ENCODE results near the gene NDUFS3.

The NDUFS3 gene

DNA sequence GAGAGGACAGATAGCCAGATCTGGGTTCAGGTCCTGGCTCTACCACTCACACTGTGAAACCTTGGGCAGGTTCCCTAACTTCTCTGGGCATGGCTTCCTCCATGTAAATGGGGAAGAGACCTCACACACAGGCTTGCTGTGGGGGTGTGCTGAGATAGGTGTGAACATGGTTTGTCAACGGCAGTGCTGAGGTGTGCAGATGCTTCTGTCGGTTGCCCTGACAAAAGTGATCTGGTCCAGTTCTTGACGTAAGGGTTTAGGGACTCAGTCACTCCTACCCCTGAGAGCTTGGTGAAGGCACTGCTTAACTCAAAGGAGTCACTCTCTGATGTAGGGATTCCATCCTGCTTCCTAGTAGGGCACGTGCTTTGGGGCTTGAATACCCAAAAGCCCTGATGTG is 13.4 kb downstream of the NDUFS3 start:
- DNase-seq: no peak

DNA sequence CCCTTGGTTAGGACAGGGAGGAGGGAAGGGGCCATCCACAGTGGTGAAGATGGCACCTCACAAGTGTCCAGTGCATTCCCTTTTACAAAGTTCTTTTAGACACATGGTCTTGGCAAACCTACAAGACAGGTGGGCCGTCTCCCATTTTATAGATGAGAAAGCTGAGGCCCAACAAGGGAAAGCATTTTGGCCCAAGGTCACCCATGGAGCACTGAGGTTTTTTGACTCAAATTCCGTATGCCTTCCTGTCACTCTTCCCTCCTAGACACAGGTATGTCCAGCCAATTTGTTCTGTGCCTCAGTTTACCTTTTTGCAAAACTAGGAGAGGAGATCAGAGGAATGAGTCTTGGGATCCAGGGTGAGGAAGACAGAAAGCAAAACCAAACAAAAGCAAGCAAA is 14.1 kb downstream of the NDUFS3 start:
- DNase-seq: no peak

DNA sequence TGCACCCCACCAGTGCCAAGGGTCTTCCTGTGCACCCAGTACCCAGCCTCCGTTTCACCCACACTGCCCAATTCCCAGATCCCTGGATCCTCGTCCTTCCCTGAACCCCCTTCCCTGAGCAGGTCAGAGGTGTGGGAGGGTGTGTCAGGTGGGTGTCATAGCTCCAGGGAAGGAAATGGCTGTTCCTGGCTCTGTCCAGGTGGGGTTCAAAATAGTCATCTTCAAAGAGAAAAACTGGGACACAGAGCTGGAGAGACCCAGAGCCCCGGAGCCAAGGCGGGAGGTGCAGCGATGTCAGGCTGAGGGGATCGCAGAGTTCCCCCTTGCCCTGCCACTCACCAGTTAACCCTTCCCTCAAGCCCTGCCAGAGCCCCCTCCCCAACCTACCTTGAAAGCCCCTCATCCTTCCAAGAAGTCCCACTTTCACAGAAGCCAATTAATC is 14.6 kb downstream of the NDUFS3 start:
- DNase-seq: no peak

DNA sequence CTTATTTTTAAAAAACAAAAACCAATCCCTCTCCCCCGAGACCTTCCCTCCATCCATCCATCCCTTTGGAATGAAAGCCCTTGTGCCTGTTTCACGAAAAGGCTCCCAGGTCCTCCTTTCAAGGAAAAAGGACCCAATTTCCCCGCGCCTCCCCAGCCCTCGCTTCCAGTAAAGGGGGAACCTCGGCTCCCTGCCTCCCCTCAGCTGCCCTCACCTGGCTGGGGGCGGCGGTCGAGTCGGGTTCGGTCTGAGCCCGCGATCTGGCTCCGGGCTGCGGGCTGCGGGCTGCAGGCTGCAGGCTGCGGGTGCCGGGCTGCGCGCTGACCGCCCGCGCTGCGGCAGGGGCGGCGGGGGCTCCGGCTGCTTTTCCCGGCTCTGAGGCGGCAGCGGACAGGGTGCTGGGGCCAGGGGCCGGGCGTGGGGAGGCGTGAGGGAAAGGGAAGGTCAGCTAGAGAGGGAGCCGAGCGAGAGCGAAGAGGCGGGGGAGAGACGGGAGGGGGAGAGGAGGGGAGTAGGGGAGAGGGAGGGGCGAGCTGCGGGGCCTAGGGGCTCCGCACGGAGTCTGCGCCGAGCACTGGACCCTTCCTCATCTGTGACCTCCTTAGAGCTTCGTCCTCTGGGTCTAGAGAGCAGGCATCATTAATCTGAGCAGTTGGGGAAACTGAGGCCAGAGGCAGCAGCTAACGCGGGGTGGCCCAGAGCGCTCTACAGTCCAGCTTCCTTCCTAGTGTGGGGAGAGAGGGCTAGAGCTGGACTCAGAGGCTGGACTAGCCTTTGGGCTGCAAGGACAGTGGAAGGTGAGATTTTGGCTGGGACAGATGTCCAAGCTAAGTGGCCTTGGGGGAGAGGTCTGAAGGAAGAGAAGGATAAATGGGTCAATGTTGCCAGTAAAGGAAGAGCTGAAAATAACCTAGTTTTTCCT is 15.3 kb downstream of the NDUFS3 start, which contains the start of gene C1QTNF4:
TSS of gene C1QTNF4 (minus strand) at position 478 of the 922 bp plus-strand sequence. CDS start 3,601 bp downstream, outside the sequence.
- DNase-seq: no peak

DNA sequence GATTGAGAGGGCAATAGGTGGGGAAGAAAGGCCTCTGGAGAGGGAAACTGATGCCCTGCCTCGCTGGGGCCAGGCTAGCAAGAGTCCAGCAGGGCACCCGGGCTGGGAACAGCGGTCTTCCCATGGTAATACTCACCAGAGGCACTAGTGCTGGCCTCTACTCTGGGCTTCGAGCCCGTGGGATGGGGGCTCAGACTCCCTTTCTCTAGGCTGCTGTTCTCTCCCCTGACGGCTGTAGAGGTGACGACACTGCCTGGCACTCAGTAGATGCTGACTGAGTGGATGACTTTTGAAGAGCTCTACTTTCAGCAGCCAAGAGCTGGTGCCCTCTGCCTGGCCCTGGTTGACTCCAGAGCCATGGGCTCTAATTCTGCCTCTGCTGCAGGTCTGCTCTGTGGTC is 16.2 kb downstream of the NDUFS3 start:
- no peak for DNase-seq

DNA sequence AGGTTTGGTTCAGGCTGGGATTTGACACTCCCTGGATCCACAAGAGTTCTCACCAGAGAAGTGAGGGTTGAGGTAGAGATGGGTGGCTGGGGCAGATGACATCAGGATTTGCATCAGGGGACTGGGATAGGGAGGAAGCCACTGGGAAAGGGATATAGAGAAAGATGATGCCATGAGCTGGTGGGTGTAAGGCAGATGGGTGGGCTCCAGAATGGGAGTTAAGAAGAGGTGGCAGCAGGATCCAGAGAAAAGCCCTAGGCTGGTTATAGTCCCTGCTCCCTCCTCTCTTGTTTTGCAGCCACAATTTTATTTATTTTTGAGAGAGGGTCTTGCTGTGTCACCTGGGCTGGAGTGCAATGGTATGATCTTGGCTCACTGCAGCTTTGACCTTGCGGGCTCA is 17.1 kb downstream of the NDUFS3 start:
- no peak for DNase-seq

DNA sequence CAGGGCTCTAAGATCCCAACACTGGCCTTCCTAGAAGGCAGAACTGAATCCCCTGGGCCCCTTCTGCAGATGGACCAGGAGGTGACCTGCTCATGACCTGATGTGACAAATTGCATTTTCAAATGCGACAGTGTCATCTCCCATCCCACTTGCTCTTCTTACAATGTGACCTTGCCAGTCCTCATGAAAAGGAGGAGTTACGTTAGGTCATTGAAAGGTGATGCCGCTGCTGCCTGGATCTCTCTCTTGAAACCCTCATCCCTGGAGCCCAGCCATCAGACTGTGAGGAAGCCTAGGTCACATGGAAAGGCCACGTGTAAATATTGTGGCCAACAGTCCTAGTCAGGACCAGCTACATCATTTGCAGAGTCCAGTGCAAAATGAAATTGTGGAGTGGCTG is 21.0 kb downstream of the NDUFS3 start:
- no peak for DNase-seq

DNA sequence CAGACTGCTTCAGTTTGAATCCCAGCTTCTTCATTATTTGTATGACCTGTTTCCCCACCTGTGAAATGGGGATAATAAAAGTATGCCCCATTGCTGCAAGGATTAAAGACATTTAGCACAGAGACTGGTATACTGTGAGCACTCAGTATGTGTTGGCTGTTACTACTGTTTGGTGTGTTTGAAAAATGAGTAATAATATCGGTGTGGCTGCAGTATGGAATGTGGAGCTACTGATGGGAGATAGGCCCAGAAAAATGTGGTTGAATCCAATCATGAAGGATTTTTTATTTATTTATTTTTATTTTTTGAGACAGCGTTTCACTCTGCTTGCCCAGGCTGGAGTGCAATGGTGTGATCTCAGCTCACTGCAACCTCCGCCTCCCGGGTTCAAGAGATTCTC is 24.4 kb downstream of the NDUFS3 start:
- DNase-seq: no peak

DNA sequence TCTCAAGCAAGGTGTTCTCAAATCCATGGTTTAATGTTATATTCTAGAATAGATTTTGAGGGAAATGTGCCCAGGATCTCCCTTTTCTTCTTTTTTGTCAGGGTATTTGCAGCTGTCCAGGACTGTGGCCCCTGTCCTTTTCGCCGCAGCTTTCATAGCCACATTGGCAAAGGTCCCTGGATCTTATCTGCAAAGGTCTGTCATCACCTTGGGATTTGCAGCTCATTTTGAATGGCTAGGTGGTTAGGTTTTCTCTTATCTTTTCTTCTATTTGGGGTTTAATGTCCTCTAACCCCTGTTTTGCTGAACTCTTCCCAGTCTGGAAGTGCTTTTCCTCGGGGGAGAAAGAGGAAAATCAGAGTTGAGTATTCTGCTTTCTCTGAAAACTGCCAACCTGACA is 27.0 kb downstream of the NDUFS3 start:
- DNase-seq: no peak

DNA sequence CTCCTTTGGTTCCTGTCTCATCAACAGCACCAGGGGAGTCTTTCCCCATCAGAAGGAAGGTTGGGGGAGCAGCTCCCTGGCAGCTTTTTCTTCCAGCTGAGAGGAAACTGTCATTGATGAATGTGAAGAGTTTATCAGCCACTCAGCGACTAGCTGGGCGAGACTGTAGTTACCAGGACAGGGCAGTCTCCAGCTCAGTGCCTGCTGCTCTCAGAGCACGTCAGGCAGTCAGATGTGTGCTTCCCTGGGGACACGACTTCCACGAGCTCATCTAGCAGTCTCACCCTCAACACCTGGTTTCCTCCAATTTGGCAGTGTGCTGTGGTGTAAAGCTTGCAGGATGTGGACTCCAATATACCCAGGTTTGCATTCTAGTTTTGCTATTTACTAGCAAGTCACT is 27.9 kb downstream of the NDUFS3 start:
- DNase-seq: no peak

DNA sequence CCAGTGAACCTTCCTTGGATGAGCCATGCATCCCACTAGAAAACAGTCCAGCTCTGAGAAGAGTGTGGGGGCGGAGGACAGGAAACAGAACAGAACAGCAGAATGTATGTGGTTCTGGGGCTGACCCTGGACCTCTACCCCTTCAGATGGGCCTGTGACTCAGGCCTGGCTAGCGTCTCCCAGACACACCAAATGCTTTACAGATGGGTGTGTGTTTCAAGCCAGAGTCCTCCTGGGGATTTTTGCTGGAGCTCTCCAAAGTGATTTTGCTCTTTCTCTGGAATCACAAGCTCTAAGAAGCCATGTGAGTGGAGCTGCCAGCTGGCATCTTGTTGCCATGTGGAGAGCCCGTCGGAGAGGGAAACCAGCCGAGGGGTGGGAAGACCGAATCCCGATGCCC is 28.5 kb downstream of the NDUFS3 start:
- DNase-seq: no peak

DNA sequence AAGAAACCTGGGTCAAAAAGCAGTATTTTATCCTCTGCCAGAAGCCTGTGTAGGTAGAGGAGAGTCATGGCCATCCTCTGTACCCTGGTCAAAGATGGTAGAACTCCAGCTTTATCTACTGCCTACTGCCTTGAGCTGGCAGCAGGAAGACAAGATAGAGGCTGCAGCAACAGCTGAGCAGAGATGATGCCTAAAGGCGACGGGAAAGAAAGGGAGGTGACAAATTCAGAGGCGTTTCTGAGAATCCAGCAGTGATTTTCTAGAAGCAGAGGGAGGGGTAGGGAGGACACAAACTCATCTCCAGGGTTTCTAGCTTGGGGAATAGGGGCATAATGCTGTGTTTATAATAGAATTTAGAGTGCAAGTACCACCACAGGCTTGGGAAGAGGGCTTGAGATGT is 30.8 kb downstream of the NDUFS3 start:
- no peak for DNase-seq

DNA sequence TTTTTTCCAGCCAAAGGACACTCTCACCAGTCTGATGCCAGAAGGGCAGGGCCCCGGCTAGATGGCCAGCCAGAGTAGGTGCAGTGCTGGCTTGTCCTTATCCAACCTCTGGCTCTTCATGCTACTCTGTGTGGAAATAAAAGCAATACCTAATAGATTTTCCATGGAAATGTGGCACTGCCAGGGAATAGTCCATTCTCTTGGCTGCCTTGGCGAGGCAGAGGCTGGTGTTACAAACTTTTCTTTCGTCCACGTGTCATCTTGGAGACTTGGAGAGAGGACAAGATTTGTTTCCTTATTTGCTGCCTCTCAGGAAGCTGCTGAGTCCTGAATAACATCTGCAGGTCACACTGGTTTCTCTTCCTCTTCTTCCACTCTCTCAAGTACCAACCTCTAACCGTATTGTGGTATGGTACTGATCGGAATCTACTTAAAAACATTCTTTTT is 32.5 kb downstream of the NDUFS3 start:
- DNase-seq: no peak

DNA sequence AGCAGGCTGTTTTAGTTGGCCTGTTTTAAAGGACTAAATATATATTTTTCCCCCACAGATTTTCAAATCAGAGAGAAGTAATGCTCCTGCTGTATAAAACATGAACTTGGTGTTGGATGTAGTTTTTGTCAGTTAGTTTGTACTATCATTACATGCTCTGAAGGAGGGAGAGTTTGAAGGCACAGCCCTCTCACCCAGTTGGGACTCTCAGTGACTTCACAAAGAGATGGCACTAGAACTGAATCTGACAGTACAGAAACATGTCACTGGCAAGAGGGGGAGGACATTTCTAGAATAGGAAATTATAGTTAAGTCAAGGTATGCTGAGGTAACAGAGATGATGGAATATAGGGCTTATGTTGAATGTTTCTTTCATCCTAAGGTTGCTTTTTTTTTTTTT is 36.4 kb downstream of the NDUFS3 start:
- no peak for DNase-seq

DNA sequence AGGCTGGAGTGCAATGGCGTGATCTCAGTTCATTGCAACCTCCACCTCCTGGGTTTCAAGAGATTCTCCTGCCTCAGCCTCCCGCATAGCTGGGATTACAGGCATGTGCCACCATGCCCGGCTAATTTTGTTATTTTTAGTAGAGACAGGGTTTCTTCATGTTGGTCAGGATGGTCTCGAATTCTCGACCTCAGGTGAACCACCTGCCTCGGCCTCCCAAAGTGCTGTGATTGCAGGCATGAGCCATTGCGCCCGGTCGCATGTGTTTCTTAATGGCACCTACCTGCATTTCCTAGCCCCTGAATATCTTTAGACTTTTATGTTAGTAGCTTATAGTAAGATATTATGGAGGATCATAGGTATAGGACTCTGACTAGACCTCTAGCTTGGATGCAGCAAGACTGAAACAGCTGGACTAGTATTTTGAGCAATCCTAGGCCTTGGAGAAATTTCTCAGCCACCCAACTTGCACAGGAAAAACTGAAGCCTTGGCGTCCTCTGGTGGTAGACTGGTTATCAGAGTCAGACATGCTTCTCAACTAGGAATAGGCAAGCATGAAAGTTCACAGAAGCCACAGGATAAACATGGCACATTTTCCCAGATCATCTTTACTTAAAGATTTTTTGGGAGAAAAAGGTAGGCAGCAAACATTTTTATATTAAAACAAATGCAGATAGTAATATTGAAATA is 38.0 kb downstream of the NDUFS3 start:
- no peak for DNase-seq

DNA sequence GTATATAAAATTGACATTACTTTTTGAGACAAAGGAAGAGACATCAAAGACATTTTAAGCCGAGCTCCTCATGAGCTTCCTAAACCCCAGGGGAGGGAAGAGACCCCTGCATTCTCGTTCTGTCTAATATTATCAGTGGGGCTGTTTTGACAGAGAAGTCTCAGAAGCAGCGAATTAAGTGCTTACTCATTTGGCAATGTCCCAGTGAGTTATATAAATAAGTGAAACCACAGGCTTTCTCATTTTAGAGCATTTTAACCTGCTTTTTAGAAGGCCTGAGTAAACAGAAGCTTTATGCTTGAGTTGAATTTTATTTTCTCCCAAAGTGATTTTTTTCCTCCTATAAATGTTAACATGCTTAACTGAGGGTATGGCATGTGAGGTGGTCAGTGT is 38.5 kb downstream of the NDUFS3 start:
- no peak for DNase-seq

DNA sequence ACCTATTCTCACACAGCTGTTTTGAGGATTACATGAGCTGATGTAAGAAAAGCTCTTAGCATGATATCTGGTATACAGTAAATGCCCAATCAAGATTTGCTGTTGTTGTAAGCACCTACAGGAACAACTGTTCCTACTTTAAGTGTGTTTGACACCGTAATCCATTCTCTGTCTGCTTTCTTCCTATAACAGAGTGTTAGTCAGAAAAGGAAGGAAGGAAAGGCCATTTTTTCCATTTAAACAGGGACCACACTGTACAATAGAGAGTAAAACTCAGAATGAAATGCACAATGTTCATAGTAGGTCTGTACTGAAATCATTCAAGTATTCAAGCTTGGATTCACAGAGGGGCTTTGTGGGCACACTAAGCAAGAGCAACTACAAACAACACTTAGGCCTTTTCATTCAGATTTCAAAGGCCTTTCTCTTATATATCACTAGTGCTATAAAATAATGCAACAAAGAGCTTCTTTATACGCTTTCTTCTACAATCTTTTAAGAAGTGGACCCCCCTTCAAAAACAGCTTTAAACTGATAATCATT is 42.0 kb downstream of the NDUFS3 start:
- no peak for DNase-seq

DNA sequence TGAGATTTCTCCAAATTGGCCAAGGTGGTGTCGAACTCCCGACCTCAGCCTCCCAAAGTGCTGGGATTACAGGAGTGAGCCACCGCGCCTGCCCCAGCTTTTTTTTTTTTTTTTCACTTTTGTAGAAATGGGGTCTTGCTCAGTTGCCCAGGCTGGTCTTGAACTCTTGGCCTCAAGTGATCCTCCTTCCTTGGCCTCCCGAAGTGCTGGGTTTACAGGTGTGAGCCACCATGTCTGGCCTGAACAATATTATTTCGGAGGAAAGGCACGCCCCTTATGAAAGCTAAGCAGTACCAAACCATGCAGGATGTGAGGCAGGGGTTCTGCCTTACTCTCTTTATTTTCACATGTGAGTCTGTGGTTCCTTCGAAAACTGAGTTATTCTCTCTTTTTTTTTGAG is 47.4 kb downstream of the NDUFS3 start:
- no peak for DNase-seq

DNA sequence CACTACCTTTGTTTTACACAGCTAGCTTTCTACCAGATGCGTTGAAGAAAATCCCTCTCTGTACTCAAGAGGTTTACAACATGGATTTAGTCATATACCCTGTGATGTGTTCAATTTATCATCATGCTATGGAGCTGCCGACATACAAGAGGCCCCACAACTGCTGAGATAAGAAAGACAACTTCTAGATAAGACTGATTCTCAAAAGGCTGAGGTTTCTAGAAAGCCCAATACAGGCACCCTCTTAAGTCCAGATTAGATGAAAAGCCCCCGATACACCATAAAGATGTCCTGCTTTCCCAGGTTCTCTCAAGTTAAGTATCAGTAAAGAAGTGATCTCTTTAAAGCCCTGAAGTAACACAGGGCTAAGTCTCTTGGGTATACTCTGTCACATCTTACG is 49.2 kb downstream of the NDUFS3 start:
- no peak for DNase-seq

DNA sequence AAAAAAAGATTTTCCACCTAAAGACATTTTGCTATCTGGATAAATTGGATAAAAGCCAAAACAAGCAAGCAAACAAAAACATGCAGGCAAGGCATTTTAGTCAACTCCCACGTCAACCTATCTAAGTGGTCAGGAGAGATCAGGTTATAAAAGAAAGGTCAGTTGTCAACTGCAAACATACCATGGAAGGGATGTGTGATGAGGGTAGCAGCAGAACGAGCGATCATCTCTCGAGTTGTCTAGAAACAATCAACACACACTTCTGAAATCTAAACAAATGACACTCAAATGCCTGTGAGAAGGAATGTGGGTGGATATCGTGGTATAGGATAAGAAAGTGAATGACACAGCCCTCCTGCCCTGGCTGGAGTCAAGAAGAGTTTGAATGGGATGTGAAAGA is 52.6 kb downstream of the NDUFS3 start:
- DNase-seq: no peak

Data from NCI-H1417 treated with DMSO at 0.1 percent for 48 hours (cell line).